ENCODE results near the gene PTPN2.

The PTPN2 gene

DNA sequence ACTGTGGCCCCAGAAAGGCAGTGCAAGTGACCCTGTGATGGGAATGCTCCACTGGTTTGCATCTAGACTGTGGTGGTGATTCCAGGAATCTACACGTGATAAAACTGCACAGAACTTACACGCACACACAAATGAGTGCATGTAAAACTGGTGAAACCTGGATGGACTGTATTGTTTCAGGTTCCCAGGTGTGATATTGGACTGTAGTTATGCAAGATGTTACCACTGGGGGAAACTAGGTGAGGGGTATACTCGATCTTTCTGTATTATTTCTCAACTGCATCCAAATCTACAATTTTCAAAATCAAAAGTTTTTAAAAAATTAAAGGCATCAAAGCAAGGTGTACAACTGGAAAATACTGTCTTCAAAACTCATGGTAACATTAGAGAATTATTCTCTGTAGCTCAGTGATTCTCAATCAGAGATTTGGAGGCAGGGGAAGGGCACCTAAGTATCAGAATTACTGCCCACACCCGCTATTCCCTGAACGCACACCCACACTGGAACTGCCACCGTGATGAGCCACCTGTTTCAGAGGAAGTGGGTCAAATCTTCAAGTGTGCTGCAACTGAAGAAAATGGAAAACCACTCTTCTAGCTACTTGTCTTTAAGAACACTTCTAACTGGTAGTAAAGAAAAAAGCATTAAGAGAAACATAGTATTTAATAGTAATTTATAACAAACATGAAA, 26.7 kb downstream of the PTPN2 start:
- no peak for DNase-seq

DNA sequence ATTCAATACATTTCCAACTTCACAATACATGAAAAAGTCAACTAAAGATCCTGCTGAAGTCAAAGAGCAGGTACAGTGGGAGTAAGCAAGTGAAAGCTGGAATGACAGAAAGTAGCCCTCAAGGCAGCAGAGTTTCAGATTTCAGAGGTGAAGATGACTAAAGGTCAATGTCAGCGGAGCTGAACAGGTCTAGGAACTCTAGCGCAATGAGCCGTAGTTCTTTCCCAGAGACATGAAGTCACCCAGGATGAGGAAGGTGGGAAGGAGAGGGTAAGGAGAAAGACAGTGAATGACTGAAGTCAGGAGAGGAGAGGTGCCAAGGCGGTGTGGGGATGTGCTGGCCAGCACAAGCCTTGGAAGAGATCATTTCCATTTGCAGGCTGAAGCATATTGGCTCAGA, 28.1 kb downstream of the PTPN2 start:
- no peak for DNase-seq

DNA sequence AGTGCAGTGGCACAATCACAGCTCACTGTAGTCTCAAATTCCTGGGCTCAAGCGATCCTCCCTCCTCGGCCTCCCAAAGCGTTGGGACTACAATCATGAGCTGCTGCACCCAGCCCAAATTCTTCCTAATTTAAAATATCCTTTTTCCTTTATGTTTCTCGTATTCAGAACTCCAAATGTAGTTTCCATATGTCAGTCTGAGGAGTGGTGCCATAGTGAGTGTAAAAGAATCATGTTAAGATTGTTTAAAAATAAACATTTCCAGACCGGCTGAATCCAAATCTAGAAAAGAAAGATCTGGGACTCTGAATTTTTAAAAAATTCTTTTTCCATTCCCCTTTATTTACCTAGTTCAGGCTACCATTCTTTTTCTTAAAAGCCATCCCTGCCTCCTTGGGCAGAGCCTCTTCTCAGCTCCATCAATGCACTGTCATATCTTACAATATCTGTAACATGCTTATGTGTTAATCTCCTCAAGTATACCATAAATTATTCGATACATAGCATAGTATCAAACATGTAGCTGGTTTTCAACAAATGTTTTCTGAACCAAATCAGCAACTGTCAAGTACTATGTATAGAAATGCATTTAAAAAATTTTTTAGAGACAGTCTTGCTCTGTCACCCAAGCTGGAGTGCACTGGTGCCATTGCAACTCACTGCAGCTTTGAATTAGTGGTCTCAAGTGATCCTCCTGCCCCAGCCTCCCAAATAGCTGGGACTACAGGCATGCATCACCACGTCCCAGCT, 31.3 kb downstream of the PTPN2 start:
- DNase-seq: no peak

DNA sequence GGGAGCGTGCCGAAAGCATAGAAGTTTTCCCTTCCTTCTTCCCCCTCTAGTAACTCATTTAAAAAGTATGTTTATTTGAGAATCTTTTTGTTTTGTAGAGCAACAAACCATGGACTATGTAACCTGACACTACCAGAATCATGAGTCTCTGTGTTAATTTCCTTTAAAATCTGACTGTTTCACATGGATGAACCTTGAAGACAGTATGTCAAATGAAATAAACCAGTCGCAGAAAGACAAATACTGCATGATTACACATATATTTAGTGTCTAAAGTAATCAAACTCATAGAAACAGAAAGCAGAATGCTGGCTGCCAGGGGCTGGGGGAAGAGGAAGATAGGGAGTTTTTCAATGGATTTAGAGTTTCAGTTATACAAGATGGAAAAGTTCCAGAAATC, 32.3 kb downstream of the PTPN2 start:
- no peak for DNase-seq

DNA sequence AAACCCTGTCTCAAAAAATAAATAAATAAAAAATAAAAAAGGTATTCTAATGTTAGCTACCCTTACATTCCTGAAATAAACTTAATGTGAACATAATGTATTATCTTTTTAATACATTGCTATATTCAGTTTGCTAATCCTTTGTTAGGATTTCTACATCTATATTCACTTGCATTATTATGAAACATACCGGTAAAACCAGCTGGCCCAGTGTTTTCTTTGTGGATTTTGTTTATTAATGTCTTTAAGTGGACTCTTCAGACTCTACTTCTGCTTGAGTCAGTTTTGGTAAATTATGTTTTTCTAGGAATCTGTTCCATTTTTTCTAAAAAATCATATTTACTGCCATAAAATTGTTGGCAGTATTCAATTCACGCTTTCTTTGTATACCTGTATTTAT, 34.5 kb downstream of the PTPN2 start:
- no peak for DNase-seq

DNA sequence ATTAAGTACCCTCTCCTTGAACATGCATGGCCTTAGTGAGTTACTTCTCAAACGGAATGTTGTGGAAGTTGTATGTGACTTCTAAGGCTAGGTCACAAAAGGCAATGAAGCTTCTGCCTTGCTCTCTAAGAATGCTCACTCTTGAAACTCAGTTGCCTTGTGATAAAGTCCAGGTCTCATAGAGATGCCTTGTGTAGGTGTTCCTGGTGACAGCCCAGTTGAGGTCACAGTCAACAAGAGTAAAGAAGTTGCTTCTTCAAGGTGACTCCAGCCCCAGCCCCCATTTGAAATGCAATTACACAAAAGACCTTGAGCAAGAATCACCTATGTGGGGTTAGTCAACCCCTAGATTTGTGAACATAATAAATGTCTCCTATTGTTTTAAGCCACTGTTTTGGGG, 35.6 kb downstream of the PTPN2 start:
- no peak for DNase-seq

DNA sequence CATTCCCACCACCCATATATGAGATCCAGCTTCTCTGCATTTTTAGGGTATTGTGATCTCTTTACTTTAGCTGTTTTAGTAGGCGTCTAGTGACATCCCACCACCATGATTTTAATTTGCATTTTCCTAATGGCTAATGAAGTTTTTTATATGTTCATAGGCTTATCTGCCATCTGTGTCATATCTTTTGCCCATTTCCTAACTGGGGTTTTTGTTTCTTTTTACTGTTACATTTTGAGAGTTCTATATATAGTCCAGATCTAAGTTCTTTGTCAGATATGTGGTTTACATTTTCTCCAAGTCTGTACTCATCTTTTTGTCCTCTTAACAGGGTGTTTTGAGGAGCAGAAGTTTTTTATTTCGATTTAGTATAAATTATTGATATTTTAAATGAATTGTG, 39.6 kb downstream of the PTPN2 start:
- no peak for DNase-seq

DNA sequence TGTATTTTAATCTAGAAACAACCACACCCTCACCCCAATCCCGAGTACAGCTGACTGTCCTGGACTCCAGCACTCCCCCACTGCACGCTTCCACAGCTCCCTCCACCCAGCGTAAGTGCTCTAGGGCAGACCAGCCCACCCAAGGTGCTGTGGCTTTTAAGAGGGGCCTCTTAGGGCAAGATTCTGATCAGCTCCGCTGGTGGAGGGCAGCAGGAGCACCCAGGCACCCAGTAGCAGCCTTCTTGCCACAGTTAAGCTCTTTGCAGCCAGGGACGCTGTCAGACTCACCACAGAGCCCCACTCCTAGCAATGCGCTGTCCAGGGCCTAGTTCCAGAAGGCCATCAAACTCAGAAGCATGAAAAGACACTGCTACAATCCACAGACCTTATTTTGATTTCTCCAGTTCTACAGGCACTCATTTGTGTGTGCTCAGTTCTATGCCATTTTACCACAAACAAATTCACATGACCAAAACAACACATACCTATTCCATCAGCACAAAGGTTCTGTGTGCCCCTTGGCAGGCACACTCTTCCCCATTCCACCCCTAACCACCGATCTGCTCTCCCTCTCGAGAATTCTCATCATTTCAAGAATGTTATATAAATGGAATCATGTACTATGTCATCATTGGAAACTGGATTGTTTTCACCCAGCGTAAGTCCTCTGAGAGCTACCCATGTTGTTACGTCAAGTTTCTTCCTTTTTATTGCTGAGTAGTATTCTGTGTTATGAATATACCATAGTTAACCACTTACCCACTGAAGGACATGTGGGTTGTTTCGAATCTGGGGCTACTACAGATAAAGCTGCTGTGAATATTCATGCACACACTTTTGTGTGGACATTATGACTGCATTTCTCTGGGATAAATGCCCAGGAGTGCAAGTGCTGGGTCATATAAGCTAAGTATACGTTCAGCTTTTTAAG, 40.4 kb downstream of the PTPN2 start:
- peak; percentile 70 for DNase-seq

DNA sequence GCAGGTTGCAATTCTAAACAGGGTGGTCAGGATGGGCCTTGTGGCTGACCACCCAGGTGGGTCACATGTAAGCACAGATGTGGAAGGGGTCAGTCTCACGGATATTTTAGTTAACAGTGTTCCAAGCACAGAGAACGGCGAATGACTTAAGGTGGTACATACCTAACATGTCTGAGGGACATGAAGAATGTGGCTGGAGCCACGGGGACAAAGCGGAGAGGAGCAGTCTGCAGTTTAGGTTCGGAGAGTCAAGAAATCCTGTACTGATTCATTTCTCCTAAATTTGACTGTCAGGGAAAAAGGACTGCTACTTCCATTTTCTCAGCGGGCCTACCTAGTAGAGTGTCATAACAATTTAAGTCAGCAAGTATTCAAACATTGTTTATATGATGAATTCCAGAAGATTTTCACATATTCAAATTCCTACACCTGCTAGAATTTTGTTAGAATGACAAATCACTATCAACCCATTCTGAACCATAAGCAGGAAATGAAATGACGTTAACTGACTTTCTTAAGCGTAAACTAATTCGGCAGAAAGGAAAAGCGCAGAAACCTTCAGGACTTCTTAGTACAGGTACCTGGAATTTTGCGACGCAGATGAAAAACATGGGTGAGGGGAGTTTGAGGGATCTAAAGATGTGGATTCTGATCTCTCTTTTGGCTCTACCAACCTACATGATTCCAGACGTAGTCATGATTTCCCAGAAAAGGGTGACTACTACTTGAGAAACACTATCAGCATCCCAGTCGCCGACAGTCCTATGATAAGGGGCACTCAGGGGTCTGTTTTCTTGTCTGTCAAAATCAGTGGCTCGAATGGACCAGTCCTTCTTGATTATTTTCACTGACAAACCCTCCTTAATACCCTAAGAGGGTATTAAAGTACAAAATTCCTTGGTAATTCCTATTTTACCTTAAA, 41.3 kb downstream of the PTPN2 start:
- peak; percentile 63 for DNase-seq

DNA sequence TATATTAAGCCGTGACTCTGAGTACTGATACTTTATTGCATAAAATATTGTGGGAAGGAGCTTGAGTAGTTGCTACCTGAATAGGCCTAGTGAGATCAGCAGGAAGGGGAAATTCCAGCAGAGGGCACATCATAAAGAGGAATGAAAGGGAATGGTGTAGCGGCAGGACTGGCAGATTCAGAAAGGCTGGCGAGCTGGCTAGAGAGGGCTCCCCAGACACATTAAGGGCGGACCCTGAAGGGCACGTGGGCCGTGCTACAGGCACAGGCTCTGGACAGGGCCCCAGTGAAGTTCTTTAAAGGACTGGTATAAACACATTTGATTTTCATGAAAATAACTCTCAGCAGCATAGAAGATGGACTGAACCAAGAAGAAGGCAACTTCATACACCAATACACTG, 43.0 kb downstream of the PTPN2 start:
- DNase-seq: no peak

DNA sequence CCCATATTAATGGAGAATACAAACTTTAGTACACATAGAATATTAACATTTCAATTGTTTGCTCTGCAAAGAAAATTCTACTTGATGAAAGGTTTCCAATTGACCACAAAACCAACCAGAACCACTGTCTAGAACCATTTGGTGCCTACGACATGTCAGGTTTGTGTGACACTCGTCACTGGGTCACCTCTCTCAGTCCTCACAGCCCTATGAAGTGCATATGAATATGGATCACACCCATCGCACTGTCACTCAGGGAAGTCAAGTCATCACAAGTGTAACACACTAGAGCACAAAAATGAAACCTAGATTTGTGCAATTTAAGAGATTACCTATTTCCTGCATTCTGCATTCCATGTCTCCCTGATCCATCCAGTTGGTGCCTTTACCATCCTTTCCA, 43.7 kb downstream of the PTPN2 start:
- no peak for DNase-seq

DNA sequence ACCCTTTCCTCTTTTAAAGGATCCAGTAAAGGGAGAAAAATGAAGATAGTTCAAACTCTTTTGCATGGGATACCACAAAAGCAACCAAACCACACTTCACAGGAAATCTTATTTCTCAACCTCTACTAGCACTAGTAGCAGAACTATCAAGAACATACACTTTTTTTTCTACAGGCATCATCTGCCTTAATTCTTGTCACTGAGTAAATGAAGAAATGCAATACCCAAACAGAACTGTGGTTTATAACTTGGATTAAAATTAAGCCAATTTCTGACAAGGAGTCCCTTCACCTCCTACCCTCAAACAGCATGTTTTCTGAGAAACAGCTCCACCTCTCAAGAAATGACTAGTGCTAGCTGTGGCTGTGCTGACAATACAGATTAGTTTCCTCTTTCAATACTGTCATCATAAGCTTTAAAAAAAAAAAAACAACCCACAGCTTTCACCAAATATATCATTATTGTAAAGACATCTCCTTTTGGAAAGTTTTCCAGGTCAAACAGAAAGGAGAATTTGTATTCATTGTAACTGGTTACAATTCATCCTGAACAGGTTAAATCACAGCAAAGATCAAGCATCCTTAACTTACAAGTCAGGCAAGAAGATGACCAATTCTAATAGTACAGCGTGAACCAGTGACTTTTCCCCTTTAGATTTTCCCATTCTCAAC, 44.4 kb downstream of the PTPN2 start:
- no peak for DNase-seq

DNA sequence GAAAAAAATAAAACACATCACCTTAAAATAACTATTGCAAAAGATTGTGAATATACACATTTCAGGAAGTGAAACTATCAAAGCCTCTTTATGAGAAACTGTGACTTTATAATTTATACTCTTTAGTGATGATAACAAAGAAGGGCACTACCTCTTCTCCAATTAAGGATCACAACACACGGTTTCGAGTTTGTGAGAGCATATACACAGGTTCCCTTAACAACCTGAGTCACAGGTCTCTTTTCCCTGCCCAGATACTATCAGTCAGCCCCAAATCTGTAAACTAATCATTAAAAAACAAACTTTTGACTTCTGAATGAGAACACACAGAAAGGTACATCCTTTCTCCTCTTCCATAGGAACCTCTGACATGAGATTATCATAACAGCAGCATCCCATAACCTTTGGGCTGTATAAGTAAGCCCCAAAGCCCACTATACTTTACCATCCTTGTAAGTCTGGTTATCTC, 44.9 kb downstream of the PTPN2 start:
- no peak for DNase-seq

DNA sequence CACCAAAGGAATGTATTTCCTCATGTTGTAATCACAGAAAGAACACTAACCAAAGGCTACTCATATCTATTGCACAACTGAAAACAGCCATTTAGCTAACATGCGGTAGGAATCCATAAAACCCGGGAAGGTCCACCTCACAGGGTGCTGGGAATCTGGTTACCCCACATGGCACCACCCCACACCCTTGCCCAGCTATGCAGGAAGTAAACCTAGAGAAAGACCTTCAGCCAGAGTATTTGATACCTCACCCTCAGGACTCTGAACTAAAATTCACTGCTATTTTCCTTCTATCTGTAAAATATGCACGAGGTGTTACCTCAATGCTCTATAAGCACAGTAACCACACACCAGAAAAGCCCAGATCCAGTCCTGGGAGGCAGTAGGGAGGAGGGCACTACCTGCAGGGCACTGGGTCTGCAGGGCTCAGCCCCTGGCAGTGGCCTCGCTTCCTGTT, 45.8 kb downstream of the PTPN2 start:
- DNase-seq: no peak

DNA sequence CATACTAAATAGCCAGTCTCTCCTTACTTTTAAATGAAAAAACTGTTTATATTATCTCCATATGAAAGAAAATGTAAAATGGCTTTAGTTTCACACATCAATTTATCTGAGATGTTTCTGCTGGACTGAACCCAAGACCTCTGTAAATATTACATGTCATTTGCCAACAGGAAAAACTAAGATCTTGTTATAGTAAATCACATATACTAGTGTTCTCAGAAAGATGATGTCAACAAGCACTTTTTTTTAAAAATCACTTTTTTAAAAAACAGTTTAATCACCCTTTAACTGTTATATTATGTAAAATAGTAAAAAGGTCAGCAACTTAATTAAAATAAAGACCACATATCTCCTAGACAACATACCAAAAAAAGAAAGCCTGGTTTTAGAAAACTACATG, 46.3 kb downstream of the PTPN2 start:
- no peak for DNase-seq

DNA sequence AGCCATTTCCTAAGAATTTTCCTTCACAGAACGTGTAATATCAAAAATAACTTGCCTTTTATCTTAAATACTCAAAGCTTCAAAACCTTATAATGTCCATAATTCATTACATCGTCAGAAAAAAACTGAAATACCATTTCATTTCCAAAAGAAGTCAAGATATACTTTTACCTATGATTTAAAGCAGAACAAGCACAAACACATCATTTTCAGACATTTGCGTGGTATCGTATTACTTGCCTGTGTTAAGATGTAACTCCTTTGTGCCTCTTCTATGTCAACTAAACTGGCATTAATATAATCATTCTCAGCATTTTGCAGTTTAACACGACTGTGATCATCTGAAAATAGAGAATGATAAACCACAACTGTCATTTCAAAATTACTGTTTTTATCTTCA, 47.5 kb downstream of the PTPN2 start:
- no peak for DNase-seq

DNA sequence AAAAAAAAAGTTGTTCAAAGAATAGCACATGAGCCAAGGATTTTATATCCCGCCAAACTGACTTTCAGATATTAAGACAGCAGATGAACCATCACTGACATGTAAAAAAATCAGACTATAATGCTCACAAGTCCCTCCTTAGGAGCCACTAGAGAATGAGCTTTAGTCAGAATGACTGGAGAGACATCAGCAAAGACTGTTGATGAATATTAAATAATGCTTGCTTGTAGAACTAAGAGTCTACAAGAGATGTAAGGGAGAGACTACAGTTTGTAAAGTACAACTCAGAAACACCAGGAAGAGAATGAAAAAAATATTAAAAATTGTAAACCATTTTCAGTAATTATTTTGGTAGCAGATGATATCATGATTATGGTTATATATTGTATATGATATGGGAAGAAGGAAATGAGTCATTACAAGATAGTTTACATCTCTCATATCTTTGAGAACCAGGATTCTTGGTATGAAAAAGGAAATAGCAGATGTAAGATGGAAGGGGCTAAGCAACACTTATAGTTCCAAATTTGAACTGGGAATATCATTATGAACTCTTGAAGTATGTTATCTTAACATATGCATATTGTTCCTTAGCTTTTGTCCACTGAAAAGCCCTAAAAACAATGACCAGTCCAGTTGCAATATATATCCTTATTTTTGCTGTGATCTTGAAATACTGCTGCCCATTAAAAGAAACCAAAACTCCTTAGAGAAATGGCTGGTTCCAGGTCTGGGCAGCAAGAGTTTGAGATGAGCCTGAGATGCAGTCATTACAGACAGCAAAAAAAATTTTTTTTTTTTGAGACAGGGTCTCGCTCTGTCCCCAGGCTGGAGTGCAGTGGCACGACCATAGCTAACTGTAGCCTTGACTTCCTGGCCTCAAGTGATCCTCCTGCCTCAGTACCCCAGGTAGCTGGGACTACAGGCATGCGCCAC, 55.7 kb downstream of the PTPN2 start:
- DNase-seq: no peak

DNA sequence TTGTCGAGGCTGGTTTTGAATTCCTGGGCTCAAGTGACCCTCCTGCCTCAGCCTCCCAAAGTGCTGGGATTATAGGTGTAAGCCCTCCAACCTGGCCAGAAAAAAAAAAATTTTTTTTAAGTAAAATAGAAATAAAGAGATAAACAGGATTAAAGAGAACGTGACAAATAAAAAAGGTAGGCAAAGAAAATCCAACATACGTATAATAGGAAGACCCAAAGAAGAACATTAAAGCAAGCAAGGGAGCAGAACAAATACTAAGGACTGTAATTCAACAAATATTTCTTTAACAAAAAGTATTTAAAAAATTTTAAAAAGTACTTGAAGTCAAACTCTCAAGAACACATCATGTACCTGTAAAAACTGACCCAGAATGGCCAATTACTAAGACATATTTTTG, 56.4 kb downstream of the PTPN2 start:
- no peak for DNase-seq

DNA sequence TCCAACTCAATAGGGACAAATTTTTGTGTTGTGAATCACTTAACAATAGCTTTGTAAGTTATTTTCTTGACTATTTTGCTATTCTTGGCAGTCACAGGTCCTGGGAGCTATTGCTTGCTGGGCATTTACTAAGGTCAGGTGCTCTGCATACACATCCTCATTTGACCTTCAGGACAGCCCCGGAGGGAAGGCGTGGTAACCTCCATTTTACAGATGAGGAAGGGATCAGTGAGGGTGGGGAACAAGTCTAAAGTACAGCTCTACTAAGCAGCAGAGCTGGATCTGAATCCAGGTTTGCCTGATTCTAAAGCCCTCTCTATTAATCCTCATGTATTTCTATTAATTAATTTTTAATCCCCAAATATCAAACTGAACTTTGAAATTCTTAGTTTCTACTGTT, 58.8 kb downstream of the PTPN2 start:
- no peak for DNase-seq

DNA sequence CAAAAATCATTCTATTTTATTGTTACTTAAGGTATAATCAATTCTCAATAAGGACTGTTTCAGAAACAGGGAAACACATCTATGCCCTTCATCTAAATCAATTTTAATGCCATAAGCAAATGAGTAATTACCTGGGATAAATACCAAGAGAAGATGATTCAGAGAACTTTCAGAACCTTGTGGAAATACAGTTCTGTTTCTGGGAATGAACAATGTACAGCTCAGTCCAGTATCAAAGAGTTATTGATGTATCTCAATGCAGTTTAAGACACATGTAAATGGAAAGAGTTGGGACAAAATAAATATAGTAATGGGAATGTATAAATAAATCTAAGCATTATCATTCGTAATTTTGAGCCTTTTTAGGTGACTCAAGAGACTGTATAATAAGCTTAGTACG, 60.1 kb downstream of the PTPN2 start:
- DNase-seq: no peak

DNA sequence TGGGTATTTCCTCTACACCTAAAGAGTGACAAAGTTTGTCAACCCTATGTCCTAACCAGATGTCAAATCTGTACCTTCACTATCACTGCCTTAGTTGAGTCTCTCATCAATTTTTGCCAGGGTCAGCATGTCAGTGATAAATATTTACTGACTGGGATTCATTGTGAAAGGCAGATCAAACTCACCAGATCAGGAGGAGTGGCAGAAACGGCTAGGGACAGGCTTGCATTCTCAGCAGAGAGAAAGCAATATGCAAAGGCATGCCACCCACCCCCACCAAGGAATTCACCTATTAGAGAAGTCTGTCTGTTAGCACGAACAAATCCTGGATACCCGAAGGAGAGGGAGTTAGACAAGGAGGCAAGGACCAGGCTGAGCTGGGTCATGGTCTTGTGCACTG, 62.6 kb downstream of the PTPN2 start:
- DNase-seq: peak; percentile 67

All from islet precursor cell (in vitro differentiated cells).